Fibroblast of mammary gland (primary cell): ENCODE data around the gene MRGPRG.

Source experiments
- DNase-seq: peaks from one replicate; pipeline ENCODE4 v3.0.0-alpha.2; 2010; ENCODE audit warnings: low read depth
- H3K4me3 ChIP-seq: 2 replicates; pipeline ENCODE4 v1.5.1; 2011; ENCODE audit warnings: low read depth, mild to moderate bottlenecking, low read length, moderate library complexity; ENCODE audit not compliant: control insufficient read depth
- TF ChIP-seq, protein P1 (sequence below): conservative IDR thresholded peaks from 2 replicates; pipeline ENCODE4 v1.5.1; 2011; ENCODE audit warnings: low read depth, low read length, inconsistent platforms; ENCODE audit not compliant: control insufficient read depth, insufficient read depth

Gene MRGPRG

DNA sequence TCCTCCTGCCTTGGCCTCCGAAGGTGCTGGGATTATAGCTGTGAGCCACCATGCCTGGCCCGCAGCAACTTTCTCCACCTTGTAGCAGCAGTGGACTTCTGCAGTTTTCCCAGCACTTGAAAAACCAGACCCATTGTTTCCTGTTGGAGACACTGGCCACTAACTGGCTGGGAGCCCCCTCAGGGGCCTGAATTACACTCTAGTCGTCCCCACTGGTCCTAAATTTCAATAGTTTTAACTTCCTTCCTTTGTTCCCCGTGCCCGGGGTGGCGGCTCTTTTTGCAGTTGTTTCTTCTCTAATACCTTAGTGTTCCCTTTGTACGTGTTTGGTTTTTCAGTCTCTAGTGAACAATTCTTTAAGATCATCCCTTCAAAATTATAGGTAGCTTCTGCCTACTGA, 16.2 kb upstream of the MRGPRG start:
- no peak overlapping the region for H3K4me3 ChIP-seq
- TF ChIP-seq, protein P1, sequence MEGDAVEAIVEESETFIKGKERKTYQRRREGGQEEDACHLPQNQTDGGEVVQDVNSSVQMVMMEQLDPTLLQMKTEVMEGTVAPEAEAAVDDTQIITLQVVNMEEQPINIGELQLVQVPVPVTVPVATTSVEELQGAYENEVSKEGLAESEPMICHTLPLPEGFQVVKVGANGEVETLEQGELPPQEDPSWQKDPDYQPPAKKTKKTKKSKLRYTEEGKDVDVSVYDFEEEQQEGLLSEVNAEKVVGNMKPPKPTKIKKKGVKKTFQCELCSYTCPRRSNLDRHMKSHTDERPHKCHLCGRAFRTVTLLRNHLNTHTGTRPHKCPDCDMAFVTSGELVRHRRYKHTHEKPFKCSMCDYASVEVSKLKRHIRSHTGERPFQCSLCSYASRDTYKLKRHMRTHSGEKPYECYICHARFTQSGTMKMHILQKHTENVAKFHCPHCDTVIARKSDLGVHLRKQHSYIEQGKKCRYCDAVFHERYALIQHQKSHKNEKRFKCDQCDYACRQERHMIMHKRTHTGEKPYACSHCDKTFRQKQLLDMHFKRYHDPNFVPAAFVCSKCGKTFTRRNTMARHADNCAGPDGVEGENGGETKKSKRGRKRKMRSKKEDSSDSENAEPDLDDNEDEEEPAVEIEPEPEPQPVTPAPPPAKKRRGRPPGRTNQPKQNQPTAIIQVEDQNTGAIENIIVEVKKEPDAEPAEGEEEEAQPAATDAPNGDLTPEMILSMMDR = no peak
- DNase-seq = no peak

DNA sequence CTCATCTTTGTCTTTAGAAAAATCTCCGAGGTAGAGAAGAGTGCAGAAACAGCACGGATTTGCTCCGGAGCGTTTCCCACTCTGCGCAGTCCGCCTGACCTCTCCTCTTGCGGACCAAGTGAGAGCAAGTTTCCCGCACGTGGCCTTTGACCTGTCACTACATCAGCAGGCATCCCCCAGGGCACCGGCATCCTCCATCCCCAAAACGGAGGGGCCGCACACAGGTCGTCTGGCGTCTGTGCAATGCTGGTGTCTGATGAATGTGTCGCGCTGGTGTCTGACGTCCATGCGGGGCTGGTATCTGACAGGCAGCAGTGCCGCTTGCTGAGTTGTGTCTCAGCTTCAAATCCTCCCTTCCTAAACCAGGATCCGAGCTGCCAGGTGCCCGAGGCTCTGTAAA, 14.3 kb upstream of the MRGPRG start:
- no peak for DNase-seq
- no peak overlapping the region for H3K4me3 ChIP-seq

DNA sequence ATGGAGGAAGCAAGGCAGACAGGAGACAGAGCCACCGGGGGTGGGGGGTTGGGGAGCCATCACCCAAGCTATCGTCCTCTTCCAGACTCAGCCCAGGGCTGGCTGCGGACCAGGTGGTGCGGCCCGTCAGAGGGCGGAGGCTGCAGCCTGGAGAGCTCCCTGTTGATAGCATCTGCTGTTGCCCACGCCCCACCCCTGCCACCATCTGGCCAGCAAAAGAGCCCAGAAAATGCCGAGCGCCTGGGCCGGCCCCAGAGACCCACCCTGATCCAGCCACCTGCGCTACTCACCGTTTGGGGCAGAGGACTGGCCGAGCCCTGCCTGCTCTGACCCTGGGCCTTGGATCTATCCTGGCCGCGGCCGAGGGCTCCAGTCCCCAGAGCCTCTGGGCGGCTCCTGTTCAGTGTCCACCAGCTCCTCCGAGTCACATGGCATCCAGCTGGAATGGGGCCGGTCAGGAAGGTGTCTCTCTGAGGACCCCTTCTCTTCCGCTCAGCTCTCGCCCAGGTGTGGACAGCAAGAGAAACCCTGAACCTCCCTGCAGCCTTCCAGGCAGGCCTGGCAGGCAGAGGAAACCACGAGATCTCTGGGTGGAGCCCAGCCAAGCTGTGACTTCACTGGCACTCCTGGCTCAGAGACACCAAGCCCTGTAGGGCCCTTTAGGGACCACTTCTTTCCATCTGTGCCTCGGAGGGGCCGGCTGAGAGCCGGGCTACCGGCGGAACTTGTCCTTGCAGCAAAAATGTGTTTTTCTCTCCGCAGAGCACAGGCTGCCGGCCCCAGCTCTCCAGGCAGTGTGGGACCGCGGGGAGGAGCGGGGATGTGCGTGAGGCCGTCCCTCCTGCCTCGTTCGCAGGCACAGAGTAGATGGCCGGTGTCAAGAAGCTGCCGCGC, 13.5 kb upstream of the MRGPRG start, which contains the start of gene MRGPRE:
MRGPRE (minus strand) TSS at position 567 of the 894 bp plus-strand sequence. CDS start 3,618 bp downstream, outside the sequence.
- TF ChIP-seq, protein P1 = no peak
- DNase-seq = peak; percentile 23
- H3K4me3 ChIP-seq = no peak within 1 kb of the TSS

More for the DNA sequence above, 14.3 kb upstream of the MRGPRG start:
- TF ChIP-seq, protein P1 = no peak

DNA sequence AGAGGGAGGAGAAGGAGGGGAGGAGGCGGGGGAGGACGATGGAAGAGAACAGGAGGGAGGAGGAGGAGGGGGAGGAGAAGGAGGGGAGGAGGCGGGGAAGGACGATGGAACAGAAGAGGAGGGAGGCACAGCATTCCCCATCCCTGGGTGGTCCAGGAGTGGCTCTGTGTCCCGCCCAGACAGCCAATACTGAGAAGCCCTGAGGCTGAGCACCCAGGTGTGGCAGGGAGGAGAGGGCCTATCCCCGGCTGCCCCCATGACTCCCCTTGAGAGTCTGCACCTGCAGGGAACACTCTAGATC, 12.9 kb upstream of the MRGPRG start:
- DNase-seq = no peak
- TF ChIP-seq, protein P1 = no peak
- H3K4me3 ChIP-seq = no peak overlapping the region

DNA sequence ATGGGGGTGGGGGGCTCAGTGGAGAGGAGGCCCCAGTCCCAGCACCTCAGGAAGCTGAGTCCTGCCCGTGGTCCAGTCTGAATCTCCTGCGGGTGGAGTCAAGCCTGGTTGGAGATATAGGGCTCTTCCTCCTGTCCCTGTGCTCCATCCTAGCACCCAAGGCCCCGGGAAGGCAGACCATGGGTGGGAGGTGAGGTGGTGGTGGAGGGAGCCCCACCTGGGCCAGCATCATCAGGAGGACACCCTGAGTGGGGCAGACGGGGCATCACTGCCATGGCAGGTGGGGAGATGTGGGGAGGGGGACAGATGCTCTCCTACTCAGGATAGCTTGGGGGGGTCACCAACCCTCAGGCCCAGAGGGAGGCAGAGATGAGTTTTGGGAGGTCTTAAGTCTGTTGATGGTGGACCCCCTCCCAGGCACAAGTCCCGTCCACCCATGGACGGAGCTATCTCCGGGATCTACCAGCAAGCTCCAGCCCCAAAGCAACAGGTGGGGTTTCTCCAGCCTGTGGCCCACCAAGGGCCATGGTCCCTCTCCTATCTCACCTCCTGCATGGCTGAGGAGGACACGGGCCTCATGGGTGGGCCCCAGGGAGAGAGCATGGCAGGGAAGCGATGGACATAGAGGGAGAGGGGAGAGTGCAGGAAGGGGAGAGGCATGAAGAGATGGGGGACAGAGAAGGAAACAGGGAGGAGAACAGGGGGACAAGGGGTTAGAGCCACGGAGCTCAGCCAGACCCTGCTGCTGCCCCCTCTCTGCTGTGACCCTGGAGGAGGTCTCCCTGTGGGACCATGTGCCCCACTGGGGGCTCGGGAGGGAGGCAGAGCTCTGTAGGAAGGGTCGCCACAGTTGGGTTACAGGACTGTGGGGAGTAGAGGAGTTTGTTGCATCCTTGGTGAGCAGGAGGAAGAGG, 12.3 kb upstream of the MRGPRG start:
- no peak overlapping the region for H3K4me3 ChIP-seq
- DNase-seq = no peak
- TF ChIP-seq, protein P1 = no peak

DNA sequence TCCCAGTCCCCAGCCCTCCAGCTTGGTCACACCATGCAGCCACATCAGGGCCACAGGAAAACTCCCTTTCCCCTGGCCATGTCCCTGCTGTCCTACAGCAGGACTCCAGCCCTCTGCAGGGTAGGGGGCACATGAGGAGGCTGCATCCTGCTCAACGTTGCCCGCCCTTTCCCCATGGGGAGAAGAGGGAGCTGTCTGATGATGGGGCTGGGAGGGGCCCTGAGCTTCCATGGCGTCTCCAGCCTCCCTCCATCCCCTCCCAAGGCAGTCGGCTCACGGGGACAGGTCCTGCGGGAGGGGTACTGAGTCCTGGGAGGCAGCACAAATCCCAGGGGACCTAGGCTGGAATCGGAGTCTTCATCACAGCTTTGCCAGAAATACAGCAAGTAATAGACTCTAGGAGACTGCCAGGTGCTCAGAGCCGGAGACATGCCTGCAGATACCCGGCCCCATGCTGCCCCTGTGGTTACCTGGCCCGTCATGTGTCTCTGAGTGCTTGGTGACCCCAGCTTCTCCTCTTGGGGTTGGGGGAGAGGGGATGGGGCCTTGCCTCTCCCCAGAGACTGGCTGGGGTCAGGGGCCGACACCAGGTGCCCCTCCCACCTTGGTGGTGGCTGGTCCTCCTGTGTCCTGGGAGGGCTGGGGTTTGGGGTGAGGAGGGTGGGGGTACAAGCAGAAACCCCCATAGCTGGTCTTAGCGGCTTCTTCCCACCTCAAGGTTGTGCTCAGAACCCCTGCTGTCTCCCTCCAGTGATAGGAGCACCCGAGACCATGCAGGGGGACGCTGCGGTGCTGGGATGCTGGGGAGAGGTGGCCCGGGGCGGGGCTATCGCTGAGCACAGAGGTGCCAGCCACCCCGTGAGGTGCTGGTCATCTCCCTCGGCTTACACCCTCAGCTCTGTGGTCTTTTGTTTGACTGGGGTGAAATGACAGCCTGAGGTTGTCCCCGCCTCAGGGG, 11.3 kb upstream of the MRGPRG start:
- no peak for DNase-seq
- TF ChIP-seq, protein P1 = no peak
- H3K4me3 ChIP-seq = no peak overlapping the region
